Measurements from ENCODE around the gene C1QL4.

GRCh38 chr12:49305762-49306510 is 31.1 kb downstream of the C1QL4 start:
- TF ChIP-seq CTCF (IDR thresholded peaks at IDR 0.05; ENCODE audit: poor library complexity, severe bottlenecking) (no peak), POLR2AphosphoS5 (IDR thresholded peaks at IDR 0.05) (no peak), RAD21 (conservative IDR thresholded peaks at IDR 0.05) (no peak), EP300 (conservative IDR thresholded peaks at IDR 0.05; ENCODE audit: poor library complexity, severe bottlenecking) (no peak), EZH2 (IDR thresholded peaks at IDR 0.05; ENCODE audit: borderline replicate concordance, insufficient read depth, low read length, poor library complexity, severe bottlenecking) (no peak), MXI1 (conservative IDR thresholded peaks at IDR 0.05; ENCODE audit: poor library complexity, severe bottlenecking) (no peak), SMC3 (conservative IDR thresholded peaks at IDR 0.05; ENCODE audit: poor library complexity) (no peak), TAF1 (IDR thresholded peaks at IDR 0.05; ENCODE audit: low read depth) (no peak), REST (IDR thresholded peaks at IDR 0.05; ENCODE audit: borderline replicate concordance) (no peak)
